GM19438 (cell line): ENCODE results near the gene CDYL2.

Source experiments
- ATAC-seq: cut with Tn5 transposase; IDR thresholded peaks from one replicate; pipeline ENCODE4 v1.9.1; 2021; ENCODE audit warnings: low read depth; ENCODE audit not compliant: unreplicated experiment

The CDYL2 gene

GRCh38 chr16:80681436-80681835 is 123.0 kb downstream of the CDYL2 start:
- no peak for ATAC-seq

GRCh38 chr16:80680839-80681238 is 123.6 kb downstream of the CDYL2 start:
- no peak for ATAC-seq

GRCh38 chr16:80680046-80680445 is 124.4 kb downstream of the CDYL2 start:
- no peak for ATAC-seq

- no peak for ATAC-seq
Measured at GRCh38 chr16:80674884-80675283, 129.5 kb downstream of the CDYL2 start.

- ATAC-seq: no peak
Measured at GRCh38 chr16:80672379-80672778, 132.0 kb downstream of the CDYL2 start.

- ATAC-seq: peak; percentile 54
Measured at GRCh38 chr16:80671281-80671849, 133.0 kb downstream of the CDYL2 start.

- no peak for ATAC-seq
Measured at GRCh38 chr16:80670170-80670865, 134.1 kb downstream of the CDYL2 start.

GRCh38 chr16:80669673-80670072 is 134.7 kb downstream of the CDYL2 start:
- ATAC-seq: no peak

- no peak for ATAC-seq
Measured at GRCh38 chr16:80667925-80668324, 136.5 kb downstream of the CDYL2 start.

GRCh38 chr16:80667251-80667560 is 137.2 kb downstream of the CDYL2 start:
- no peak for ATAC-seq

GRCh38 chr16:80666378-80667250 is 137.8 kb downstream of the CDYL2 start:
- no peak for ATAC-seq

GRCh38 chr16:80665356-80665755 is 139.0 kb downstream of the CDYL2 start:
- ATAC-seq: no peak

- no peak for ATAC-seq
Measured at GRCh38 chr16:80664786-80665185, 139.6 kb downstream of the CDYL2 start.

GRCh38 chr16:80664226-80664625 is 140.2 kb downstream of the CDYL2 start:
- ATAC-seq: no peak

- ATAC-seq: no peak
Measured at GRCh38 chr16:80663078-80663477, 141.3 kb downstream of the CDYL2 start.

GRCh38 chr16:80659865-80660264 is 144.5 kb downstream of the CDYL2 start:
- no peak for ATAC-seq

GRCh38 chr16:80656711-80657150 is 147.7 kb downstream of the CDYL2 start:
- peak; percentile 96 for ATAC-seq

GRCh38 chr16:80656161-80656560 is 148.2 kb downstream of the CDYL2 start:
- no peak for ATAC-seq

GRCh38 chr16:80655751-80656150 is 148.6 kb downstream of the CDYL2 start:
- ATAC-seq: no peak

GRCh38 chr16:80654094-80654862 is 150.1 kb downstream of the CDYL2 start:
- no peak for ATAC-seq

GRCh38 chr16:80652441-80652840 is 152.0 kb downstream of the CDYL2 start:
- ATAC-seq: no peak
